Hepatocyte (in vitro differentiated cells): ENCODE measurements around the gene SCN1A.

Experiments
- CTCF ChIP-seq: fragments of 200-600 bp; sonication (generic); IDR thresholded peaks from 2 replicates; pipeline ENCODE4 v1.5.1; 2016; ENCODE audit warnings: antibody characterized with exemption, mild to moderate bottlenecking; ENCODE audit not compliant: poor library complexity
- EZH2 ChIP-seq: fragments of 200-600 bp; sonication (generic); IDR thresholded peaks from 2 replicates; pipeline ENCODE4 v1.6.1; 2016; ENCODE audit warnings: antibody characterized with exemption, mild to moderate bottlenecking, borderline replicate concordance
- EZH2phosphoT487 ChIP-seq: fragments of 200-600 bp; sonication (generic); IDR thresholded peaks from one replicate; pipeline ENCODE4 v1.6.1; 2018; ENCODE audit warnings: antibody characterized with exemption, mild to moderate bottlenecking, low read depth, moderate library complexity; ENCODE audit not compliant: unreplicated experiment, severe bottlenecking

DNA sequence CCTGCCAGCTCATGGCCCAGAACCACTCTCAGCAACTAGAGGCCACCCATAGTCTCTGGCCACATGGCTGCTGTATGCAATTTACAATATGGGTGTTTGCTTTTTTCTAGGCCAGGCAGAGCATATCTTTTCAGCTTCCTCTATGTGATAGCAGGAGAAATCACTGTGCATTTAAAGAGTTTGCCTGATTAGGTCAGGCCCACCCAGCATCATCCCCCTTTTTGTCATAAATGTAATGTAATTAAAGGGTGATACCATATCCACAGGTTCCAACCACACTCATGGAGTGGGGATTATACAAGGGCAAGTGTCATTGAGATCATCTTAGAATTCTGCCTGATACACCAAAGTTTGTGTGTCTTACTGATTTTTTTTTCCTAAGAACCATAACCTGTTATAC, 102.5 kb downstream of the SCN1A start:
- no peak for TF ChIP-seq CTCF
- TF ChIP-seq EZH2: no peak
- TF ChIP-seq EZH2phosphoT487: no peak
